OCI-LY1 (cell line): ENCODE measurements around the gene MSANTD3.

ENCODE experiments used
- H2AFZ ChIP-seq: fragments of 200-600 bp; sonication (generic), shearing (Covaris generic); 2 replicates; pipeline ENCODE4 v1.6.0; 2014; ENCODE audit warnings: antibody characterized with exemption, mild to moderate bottlenecking, low read length
- H3F3A ChIP-seq: fragments of 200-600 bp; sonication (generic), shearing (Covaris generic); 2 replicates; pipeline ENCODE4 v1.6.0; 2014; ENCODE audit warnings: mild to moderate bottlenecking, antibody characterized with exemption, low read length, moderate library complexity; ENCODE audit not compliant: insufficient read depth
- H3K27ac ChIP-seq: fragments of 200-600 bp; sonication (generic); 2 replicates; pipeline ENCODE4 v1.5.1; 2014; ENCODE audit warnings: low read length, mixed run types, mild to moderate bottlenecking, low read depth; ENCODE audit not compliant: poor library complexity, severe bottlenecking
- H3K27me3 ChIP-seq: fragments of 200-600 bp; sonication (generic); 2 replicates; pipeline ENCODE4 v1.6.0; 2014; ENCODE audit warnings: antibody characterized with exemption, mild to moderate bottlenecking, low read length, moderate library complexity; ENCODE audit not compliant: insufficient read depth
- H3K36me3 ChIP-seq: fragments of 200-600 bp; sonication (generic); 2 replicates; pipeline ENCODE4 v1.6.1; 2014; ENCODE audit warnings: mild to moderate bottlenecking, antibody characterized with exemption, low read length, moderate library complexity, mixed read lengths; ENCODE audit not compliant: insufficient read depth
- H3K4me1 ChIP-seq: fragments of 200-600 bp; sonication (generic); 2 replicates; pipeline ENCODE4 v1.5.1; 2014; ENCODE audit warnings: mild to moderate bottlenecking, low read length, moderate library complexity; ENCODE audit not compliant: insufficient read depth, severe bottlenecking
- H3K4me2 ChIP-seq: fragments of 200-600 bp; sonication (generic), shearing (Covaris generic); 2 replicates; pipeline ENCODE4 v1.6.1; 2014; ENCODE audit warnings: low read length
- H3K4me3 ChIP-seq: fragments of 200-600 bp; sonication (generic); 2 replicates; pipeline ENCODE4 v1.5.1; 2014; ENCODE audit warnings: low read length, low read depth, mild to moderate bottlenecking, mixed read lengths; ENCODE audit not compliant: poor library complexity, severe bottlenecking
- H3K79me2 ChIP-seq: fragments of 200-600 bp; shearing (Covaris generic); 2 replicates; pipeline ENCODE4 v1.6.1; 2016; ENCODE audit warnings: mixed run types, low read length, mixed read lengths; ENCODE audit not compliant: insufficient read depth
- H3K9ac ChIP-seq: fragments of 200-600 bp; sonication (generic), shearing (Covaris generic); 2 replicates; pipeline ENCODE4 v1.6.1; 2014; ENCODE audit warnings: mild to moderate bottlenecking, low read length, mixed read lengths
- H3K9me2 ChIP-seq: fragments of 200-600 bp; sonication (generic), shearing (Covaris generic); 2 replicates; pipeline ENCODE4 v1.6.1; 2014; ENCODE audit warnings: low read depth, mild to moderate bottlenecking, low read length, mixed read lengths
- H3K9me3 ChIP-seq: fragments of 200-600 bp; shearing (Covaris generic); 2 replicates; pipeline ENCODE4 v1.6.1; 2014; ENCODE audit warnings: low read length, mixed read lengths
- H4K20me1 ChIP-seq: fragments of 200-600 bp; sonication (generic), shearing (Covaris generic); 2 replicates; pipeline ENCODE4 v1.6.0; 2016; ENCODE audit warnings: mild to moderate bottlenecking, low read length; ENCODE audit not compliant: insufficient read depth
- CTCF ChIP-seq: fragments of 200-600 bp; sonication (generic), shearing (Covaris generic); IDR thresholded peaks from 2 replicates; pipeline ENCODE4 v1.5.1; 2017; ENCODE audit warnings: mild to moderate bottlenecking, antibody characterized with exemption, low read length, moderate library complexity, mixed read lengths
- EZH2 ChIP-seq: fragments of 200-600 bp; sonication (generic), shearing (Covaris generic); IDR thresholded peaks from 2 replicates; pipeline ENCODE4 v1.8.0; 2017; ENCODE audit warnings: borderline replicate concordance, mixed run types, mild to moderate bottlenecking, antibody characterized with exemption, low read length, moderate library complexity, mixed read lengths

MSANTD3 gene

GRCh38 chr9:100408546-100409175 lies 18.3 kb upstream of the MSANTD3 start:
- Histone ChIP-seq H3K4me2 (no peak overlapping the region), H3K9ac (no peak overlapping the region), H2AFZ (no peak overlapping the region), H3K4me3 (no peak overlapping the region), H3K9me2 (no peaks in the 10 kb centered on the region), H3K27me3 (no peaks in the 10 kb centered on the region), H3K79me2 (no peaks in the 10 kb centered on the region), H3K9me3 (no peaks in the 10 kb centered on the region), H3K27ac (no peak overlapping the region), H4K20me1 (no peaks in the 10 kb centered on the region), H3K36me3 (no peaks in the 10 kb centered on the region), H3F3A (no peaks in the 10 kb centered on the region), H3K4me1 (peaks cover 11% of the 10 kb centered on the region)
- TF ChIP-seq EZH2, result no peak
- TF ChIP-seq CTCF, result no peak

- Histone ChIP-seq H3K4me1 (peaks cover 11% of the 10 kb centered on the region), H3K27me3 (no peaks in the 10 kb centered on the region), H2AFZ (no peak overlapping the region), H3K79me2 (no peaks in the 10 kb centered on the region), H3K9me2 (no peaks in the 10 kb centered on the region), H3F3A (no peaks in the 10 kb centered on the region), H3K4me2 (no peak overlapping the region), H3K27ac (no peak overlapping the region), H3K36me3 (no peaks in the 10 kb centered on the region), H3K4me3 (no peak overlapping the region), H4K20me1 (no peaks in the 10 kb centered on the region), H3K9ac (no peak overlapping the region), H3K9me3 (no peaks in the 10 kb centered on the region)
- TF ChIP-seq CTCF (no peak), EZH2 (no peak)
These were observed 17.8 kb upstream of the MSANTD3 start for GRCh38 chr9:100409176-100409556.

GRCh38 chr9:100411472-100412283 lies 15.3 kb upstream of the MSANTD3 start:
- TF ChIP-seq EZH2, result no peak
- no peak for TF ChIP-seq CTCF
- no peaks in the 10 kb centered on the region for H4K20me1 ChIP-seq
- no peaks in the 10 kb centered on the region for H3K79me2 ChIP-seq
- peak overlapping the region; percentile 76 for H2AFZ ChIP-seq
- H3K27ac ChIP-seq, result no peak overlapping the region
- H3F3A ChIP-seq, result no peaks in the 10 kb centered on the region
- H3K4me2 ChIP-seq, result peak overlapping the region; percentile 73
- no peaks in the 10 kb centered on the region for H3K9me3 ChIP-seq
- H3K27me3 ChIP-seq, result no peaks in the 10 kb centered on the region
- peak overlapping the region; percentile 57 for H3K4me3 ChIP-seq
- H3K36me3 ChIP-seq, result no peaks in the 10 kb centered on the region
- H3K9ac ChIP-seq, result peak overlapping the region; percentile 51
- peaks cover 11% of the 10 kb centered on the region for H3K4me1 ChIP-seq
- H3K9me2 ChIP-seq, result no peaks in the 10 kb centered on the region
